Hematopoietic multipotent progenitor cell treated with erythropoietin and hydrocortisone succinate and interleukin-3 and kit ligand, for 4 days (in vitro differentiated cells): ENCODE results near the gene TEX22.

Experiments
- DNase-seq: peaks from one replicate; pipeline ENCODE4 v3.0.0-alpha.2; 2015

The TEX22 gene

DNA sequence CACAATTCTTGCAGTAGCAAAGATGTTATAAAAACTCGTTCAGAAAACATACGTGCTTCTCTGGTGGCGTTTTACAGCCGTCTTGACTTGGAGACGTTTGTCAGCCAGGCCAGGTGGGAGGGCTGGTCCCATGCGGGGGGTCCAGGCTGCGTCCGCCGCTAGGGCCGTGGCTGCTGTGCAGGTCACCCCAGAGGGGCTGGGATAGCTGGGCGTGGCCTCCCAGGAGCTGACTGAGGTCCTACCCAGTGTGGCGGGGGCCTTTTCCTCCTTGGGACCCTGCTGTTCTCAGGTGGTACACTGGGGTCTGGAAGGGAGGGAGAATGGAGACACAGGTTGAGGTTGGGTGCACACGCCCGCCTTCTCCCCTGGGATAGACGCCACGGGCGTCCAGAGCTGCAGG lies 46.5 kb downstream of the TEX22 start:
- DNase-seq: no peak

DNA sequence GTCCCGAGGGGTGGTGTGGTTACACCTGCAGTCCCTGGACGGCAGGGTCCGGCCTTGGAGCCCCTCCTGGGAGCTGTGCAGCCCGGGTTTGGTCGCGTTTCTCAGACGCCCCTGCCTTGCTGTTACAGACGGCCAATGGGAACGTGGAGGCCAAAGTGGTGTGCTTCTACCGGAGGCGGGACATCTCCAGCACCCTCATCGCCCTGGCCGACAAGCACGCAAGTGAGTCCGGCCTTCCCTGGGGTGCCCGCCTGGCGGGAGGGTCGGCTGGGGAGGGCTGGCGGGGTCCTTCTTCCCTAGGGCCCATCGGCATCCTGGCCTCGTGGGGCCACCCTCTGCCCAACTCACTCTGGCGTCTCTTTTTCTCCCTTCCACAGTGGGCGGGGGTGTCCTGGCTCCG lies 47.0 kb downstream of the TEX22 start:
- DNase-seq: no peak

DNA sequence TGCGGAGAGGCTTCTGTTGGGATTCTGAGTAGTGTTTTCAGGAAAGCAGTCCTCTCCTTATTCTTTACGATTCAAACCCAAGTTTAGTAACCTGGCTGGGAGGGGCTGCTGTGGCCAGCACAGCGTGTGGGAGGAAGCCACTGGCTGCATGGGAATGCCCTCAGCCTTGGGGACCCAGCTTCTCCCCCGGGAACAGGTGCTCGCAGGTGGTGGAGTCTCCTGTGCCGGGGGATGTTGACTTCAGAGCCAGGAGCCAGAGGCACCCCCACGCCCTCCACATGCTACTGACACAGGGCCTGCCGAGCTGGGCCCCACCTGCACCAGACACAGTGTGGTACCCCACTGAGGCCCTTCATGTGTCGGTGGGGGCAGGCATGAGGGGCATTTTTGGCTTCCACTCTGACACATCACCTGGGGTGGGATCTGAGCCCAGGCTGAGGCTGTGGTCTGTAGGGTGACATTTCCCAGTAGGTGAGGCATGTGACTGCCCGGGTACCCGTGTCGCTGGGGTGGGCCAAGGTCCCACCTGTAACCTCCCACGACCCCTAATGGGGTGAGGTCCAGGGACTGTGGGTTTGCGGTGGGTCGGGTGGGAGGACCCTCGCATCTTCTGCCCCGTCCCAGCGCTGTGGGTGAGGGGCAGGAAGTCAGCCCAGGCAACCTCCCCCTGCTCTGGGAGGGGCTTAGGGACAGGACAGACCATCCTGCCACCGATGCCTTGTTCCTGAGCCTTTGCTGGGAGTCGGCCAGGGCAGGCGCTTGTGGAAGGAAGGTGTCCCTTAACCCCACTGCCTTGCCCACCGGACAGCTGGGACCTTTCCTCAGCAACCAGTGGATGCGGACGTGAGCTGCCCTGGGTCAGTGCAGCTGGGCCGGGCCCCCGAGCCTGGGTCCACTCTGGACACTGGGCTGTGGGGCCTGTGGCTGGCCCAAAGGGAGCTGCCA lies 47.8 kb downstream of the TEX22 start:
- no peak for DNase-seq

DNA sequence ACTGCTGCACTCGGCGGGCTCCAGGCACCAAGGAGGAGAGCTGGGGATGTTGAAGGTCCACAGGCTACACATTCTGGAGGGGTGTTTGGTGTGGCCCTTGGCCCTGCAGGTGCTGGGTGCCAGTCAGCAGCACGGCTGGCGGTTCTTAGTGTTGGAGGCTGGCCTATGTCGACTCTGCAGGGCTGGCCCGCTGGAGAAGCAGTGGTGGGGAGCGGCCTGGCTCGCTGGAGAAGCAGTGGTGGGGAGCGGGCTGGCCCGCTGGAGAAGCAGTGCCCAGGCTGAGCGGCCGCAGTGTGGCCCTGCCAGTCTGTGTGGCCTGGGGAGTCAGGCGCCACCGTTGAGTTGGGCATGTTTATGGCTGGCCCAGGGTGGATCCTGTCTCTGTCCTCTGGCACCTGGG lies 48.6 kb downstream of the TEX22 start:
- no peak for DNase-seq

DNA sequence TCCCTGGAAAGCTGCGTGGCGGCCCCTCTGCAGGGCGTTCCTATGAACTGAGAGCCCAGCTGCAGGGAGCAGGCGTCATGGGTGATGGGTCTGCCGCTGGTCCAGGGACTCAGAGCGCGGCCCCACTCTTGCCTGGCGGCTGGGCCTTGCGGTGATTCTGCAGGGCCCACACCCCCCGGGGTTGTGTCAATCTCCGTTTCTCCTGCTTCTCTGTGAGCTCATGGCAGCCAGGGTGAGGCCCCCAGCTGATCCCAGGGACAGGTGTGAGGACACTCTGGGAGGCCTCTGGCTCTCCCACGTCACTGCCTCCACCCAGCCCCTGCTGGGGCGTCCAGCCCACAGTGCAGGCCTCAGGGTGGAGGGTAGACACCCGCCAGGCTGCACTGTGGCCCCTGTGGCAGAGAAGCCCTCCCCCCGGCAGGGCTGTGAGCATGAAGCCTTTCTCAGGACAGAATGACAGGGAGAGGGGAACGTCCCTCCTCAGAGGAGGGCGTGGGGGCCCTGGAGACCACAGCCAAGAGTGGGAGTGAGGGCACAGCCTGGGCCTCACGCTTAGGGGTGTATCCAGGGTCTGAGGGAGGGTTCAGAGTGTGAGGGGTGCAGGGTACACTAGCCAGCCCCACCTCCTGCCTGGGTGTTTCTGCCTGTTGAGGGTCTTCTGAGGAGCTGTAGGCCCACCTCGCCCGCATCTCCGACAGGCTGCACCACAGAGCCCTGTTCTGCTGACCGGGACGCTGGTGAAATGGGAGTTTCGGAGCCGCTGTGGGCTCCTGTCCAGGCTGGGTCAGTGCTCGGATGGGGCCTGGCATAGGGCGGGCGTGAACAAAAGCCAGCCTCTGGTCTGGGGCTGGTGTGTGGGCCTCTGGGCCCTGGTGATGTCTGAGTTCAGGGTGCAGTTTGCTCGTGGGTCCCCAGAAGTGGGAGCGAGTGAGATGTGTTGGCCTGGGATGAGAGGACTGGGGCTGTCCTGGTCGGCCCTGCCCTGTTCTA lies 49.6 kb downstream of the TEX22 start:
- DNase-seq: no peak

DNA sequence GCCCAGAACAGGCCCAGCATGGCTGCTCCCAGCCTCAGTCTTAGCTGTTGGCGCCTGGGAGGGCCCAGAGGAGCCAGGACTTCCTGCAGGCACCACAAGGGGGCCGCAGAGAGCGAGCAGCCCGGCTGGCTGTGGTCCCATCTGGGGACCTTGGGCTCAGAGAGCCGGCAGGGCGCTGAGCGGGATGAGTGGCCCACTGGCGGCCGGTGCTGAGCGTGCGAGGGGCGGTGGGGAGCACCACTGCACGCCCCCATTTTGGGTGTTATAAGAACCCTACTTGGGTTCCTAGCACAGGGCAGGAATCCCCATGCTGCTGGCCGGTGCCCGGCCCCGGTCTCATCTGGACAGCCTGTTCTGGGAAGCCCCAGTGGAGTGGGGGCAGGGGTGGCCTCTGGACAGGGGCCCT lies 50.4 kb downstream of the TEX22 start:
- DNase-seq: peak; percentile 78

DNA sequence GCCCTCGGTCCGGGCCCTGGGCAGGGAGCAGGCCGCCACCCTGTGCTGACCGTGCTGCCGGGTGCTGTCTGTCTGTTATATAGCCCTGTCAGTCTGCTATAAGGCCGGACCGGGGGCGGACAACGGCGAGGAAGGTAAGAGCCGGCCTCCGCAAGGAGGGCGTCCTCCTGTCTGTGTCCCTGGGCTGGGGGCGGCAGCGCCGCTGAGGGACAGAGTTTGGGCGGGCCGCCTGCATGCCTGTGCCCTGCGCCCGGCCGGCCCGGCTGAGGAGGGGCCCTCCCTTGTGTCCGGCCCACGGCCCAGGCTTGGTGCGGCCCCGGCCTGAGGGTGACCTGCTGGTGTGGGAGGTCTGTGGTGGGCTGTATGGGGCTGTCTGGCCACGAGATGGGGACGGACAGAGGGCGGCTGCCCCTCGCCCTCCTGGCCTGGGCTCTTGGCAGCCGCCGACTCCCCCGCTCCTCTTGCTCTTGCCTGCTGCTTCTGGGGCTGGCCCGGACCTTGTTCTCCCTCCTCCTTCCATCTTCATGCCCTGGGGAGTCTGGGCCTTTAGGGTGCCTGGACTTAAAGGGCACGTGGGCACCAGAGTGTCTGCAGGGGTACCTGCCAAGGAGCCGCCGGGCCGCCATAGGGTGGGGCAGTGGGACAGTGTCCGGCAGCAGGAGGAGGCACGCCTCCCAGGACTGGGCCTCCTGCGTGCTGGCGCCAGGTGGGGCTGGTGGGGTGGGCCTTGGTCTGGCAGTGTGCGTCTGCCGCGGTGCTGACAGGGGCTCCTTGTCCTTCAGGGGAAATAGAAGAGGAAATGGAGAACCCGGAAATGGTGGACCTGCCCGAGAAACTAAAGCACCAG lies 51.2 kb downstream of the TEX22 start:
- no peak for DNase-seq

DNA sequence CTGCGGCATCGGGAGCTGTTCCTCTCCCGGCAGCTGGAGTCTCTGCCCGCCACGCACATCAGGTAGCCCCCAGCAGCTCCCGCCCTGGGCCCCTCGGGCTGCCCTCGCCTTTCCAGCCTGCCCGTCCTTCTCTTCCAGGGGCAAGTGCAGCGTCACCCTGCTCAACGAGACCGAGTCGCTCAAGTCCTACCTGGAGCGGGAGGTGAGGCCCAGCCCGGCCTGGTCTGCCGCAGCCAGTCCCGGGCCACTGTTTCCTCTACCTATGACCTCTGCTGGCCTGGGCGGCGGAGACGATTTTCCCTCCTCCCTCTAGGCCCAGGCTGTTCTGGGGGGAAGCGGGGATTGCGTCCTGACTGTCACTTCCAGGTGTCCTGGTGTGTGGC lies 51.8 kb downstream of the TEX22 start:
- DNase-seq: no peak

DNA sequence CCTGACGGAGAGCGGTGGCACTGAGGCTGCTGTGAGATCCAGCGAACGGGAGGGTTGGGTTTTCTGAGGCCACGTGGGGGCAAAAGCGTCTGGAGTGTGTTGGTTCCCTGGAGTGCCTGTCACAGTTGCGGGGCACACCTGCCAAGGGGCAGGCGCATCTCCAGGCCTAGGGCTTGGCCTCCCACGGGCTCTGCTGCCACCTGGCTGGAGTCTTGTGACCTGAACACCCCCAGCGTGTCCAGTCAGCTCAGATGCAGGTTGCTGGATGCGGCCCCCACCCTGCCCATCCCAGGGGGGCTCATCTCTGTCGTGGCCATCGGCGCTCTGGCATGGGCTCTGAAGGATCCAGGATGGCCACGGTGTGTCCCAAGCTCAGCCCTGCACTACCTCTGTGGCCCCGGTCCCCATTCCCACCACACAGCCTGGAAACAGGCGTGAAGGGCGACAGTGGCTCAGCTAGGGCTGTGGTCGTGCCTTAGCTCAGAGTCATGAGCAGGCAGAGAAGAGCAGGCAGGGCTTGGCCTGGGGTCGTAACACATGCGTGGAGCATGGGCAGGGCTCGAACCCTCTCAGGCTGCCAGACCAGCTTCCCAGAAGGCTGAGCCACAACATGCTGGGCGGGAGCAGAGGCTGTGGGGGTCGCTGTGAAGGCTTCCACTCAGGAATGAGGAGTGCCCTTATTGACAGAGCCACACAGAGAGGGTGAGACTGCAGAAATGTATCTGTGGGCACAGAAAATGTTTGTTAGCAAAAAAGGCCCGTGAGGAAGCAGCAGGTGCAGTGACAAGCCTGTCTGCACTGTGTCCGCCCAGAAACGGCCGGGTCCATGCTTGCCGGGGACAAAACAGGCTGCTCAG lies 52.8 kb downstream of the TEX22 start:
- no peak for DNase-seq

DNA sequence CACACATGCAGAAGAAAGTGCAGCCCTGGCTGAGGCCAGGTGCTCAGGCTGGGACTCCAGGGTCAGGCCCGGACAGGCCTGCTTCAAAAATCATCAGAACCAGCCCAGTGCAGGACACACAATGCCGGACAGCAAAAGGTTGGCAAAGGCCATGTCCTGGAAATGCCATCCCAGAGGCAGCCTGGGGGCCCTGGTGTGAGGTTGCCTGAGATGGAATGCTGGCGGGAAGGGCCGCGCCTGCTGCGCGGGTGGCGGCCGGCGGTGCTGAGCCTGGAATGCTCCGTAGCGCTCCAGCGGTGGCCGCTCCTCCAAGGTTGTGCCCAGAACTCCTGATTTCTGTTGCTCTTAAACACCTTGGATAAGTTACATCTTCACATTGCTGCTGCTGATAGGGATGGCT lies 54.6 kb downstream of the TEX22 start:
- DNase-seq: no peak

DNA sequence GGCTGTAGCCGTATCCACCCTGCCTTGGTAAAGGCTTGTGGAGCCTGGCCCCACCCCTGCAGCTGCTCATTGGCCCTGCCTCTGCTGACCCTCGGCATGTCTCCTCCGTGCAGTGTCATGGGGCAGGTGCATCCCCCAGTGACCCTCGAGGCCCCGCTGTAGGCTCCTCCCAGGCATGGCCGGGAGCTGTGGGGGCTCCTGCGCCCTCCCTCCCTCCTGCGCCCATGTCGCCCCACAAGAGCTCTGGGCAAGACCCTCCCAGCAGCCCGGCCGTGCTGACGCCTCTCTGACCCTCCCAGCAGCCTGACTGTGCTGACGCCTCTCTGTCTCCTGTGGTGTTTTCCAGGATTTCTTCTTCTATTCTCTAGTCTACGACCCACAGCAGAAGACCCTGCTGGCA lies 55.5 kb downstream of the TEX22 start:
- no peak for DNase-seq

DNA sequence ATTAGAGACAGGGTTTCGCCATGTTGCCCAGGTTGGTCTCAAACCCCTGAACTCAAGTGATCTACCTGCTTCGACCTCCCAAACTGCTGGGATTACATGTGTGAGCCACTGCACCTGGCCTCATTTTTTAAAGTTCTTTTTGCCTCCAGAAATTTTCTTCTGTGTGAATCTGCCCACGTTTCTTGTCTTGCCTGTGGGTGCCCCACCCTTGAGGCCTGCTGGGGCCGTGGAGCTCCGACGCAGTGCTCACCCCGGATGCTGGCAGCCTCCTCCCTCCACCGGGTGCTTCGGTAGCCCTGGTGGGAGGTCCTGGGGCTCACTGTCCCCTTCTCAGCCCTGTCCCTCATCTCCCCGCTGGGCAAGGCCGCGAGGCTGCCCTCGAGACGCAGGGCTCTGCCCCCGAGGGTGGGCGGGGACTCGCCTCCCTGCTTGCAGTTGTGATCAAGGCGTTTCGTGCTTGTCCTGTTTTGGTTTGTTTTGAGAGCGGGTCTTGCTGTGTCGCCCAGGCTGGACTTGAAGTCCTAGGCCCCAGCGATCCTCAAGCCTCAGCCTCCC lies 56.8 kb downstream of the TEX22 start:
- DNase-seq: no peak

DNA sequence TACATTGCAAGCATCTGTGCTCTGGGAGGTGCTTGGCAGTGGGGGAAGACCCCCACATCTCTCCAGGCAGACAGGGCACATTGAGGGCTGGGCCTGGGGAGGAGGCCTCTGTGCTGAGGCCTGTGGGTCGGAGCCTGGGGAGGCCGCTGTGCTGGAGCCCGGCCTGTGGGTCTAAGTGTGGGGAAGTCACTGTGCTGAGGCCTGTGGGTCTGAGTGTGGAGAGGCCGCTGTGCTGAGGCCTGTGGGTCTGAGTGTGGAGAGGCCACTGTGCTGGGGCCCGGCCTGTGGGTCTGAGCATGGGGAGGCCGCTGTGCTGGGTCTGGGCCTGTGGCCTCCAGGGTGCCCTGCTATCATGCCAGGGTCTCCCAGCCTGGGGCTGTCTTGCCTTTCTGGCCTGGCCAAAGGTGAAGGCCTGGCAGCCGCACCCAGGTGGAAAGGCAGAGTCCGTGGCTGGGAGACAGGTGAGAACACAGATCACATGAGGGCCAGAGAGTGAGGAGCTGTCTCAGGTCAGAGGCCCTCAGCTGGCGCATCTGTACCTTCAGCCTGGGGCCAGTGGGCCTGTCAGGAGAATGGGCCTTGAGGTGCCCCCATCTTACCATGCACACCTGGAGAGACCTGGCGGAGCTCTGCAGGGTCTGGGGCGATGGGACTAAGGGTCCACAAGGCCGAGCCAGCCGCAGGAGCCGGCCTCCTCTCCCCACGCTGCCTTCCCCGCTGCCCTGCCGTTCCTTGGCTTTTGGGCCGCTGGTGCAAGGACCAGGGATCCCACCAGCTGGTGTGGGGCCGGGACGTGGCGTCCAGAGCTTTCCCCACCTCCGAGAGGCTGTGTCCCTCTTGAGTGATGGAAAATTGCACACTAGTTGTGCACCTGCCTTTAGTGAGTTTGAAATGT lies 57.7 kb downstream of the TEX22 start:
- DNase-seq: no peak

DNA sequence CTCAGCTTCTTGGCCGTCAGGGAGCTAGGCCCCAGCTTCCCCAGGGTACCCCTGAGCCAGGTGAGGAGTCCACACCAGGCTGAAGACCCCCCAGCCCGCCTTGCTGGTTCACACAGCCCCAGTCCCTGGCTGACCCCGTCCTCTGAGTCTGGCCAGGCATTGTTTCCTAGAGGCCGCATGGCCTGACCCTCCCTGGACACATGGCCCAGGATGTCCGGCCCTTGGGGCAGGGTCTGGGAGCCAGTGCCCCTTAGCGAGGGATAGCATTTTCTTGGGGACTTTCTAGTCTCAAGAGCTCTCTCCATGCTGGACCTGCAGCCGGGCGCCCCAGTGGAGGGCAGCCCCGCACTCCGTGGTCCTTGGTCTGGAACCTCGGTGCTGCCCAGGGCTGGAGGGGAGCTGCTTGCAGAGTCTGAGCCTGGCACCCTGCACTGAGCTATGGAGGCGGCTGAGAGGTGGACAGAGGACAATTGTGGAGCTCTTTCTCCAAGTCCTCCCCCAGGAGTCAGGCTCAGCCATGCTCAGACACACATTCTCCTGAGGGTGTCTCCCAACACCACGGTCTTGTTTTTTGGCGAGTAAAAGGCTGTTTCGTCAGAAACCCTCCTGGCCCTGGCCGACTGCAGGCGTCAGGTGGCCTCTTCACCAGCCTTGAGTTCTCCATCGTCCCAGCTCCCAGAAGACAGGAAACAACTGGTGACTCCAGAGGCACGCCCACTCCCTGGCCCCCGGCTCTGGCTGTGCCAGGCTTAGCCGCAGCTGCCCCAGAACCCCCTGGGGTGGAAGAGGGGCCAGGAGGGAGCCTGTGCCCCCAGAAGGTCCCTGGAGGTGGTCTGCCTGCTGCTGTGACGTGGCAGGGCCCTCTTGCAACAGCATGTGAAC lies 58.6 kb downstream of the TEX22 start:
- no peak for DNase-seq

DNA sequence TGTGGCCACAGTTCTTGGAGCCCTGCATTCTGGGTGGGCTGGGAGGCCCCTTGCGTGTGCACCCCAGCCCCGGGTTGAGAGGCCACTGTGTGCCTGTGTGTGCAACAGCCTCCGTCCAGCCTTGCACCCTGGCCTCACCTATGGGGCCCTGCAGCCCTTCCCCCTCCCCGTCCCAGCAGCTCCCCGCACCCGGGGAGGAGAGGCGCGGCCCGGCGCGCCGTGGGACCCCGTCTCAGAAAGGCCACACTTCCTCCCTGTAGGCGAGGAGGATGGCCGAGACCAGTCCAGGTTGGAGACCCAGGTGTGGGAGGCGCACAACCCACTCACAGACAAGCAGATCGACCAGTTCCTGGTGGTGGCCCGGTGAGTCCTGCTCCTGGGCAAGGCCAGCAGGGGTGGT lies 59.7 kb downstream of the TEX22 start:
- DNase-seq: no peak

DNA sequence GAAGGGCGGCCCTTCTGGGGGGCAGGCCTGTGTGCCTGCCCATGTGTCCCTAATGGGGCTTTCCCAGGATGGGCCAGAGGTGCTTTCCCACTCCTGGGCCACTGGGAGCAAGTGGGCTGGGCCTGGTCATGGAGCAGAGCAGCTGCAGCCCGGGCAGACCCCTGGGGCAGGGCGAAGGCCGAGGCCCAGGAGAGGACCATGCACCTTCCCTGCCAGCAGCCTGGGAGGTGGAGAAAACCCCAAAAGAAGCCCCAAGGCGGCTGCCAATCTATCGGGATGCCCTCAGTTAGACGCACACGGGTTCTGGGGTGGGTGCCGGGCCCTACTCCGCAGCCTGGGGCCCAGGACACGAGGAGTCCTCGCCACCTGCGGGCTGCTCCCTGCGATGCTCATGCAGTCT lies 60.2 kb downstream of the TEX22 start:
- DNase-seq: no peak

DNA sequence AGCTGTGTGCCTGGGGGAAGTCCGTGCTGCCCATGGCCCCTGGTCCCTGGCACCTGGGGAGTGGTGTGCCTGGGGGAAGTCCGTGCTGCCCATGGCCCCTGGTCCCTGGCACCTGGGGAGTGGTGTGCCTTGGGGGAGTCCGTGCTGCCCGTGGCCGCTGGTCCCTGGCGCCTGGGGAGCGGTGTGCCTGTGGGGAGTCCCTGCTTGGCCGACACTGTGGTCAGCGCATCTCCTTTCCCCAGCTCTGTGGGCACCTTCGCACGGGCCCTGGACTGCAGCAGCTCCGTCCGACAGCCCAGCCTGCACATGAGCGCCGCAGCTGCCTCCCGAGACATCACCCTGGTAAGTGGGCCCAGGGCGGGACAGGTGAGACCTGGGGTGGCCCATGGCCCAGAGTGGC lies 61.8 kb downstream of the TEX22 start:
- DNase-seq: no peak

DNA sequence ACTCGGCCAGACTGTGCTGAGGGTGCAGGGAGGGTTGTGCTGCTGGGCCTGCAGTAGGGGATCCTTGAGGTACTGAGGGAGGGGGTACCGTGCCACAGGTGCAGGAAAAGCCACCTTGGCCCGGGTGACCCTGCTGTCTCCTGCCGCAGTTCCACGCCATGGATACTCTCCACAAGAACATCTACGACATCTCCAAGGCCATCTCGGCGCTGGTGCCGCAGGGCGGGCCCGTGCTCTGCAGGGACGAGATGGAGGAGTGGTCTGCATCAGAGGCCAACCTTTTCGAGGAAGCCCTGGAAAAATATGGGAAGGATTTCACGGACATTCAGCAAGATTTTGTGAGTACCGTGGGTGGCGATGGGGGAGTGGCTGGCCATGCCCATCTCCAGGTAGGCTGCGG lies 62.3 kb downstream of the TEX22 start:
- DNase-seq: no peak

DNA sequence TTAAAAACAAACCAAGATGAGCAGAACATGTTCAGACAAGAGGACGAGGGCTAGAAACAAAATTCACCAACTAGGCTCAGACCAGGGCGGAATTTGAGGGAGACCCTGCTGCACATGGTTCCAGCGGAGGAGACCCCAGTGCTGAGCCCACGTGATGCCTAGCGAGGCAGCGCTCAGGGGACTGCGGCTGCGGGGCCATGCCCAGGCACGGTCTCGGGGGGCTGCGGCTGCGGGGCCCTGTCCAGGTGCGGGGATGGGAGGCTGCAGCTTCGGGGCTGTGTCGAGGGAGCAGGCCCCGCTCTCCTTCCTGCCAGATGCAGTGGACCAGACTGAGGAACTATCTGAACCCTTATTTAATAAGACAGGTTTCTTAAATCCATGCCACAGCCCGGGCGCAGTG lies 63.6 kb downstream of the TEX22 start:
- DNase-seq: no peak
